Activated naive CD4-positive, alpha-beta T cell treated with Interleukin-2 at 50 U/mL for 16 hours (primary cell): ENCODE measurements around the gene BHLHA9.
A peak's percentile ranks its signal among the peaks of the same experiment; 100 is the strongest.
"Not testable (repeated sequence)": the region's sequence is repeated elsewhere in the genome, so short reads cannot be mapped to it uniquely, and the experiment has no call there.

Source experiments
- DNase-seq: peaks from one replicate; pipeline ENCODE4 v3.0.0-alpha.2; 2020

The BHLHA9 gene

DNA sequence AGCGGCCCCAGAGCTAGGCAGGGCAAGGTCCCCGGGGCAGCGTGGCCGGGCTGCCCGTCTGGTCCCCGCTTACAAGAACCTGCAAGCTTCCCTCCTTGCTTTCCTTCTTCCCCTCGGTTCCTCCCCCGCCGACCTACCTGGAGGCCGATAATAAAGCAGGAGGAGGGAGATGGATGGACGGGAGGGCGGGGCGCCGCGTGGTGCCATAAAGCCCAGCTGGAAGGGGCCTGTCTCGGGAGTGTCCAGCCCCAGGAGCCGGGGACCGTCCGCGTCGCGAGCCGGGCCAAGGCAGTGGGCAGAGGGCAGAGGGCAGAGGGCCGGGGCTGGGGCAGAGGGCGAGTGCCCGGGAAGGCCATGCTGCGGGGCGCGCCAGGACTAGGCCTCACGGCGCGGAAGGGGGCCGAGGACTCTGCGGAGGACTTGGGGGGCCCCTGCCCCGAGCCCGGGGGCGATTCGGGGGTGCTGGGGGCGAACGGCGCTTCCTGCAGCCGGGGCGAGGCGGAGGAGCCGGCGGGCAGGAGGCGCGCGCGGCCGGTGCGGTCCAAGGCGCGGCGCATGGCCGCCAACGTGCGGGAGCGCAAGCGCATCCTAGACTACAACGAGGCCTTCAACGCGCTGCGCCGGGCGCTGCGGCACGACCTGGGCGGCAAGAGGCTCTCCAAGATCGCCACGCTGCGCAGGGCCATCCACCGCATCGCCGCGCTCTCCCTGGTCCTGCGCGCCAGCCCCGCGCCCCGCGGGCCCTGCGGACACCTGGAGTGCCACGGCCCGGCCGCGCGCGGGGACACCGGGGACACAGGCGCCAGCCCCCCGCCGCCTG is at the start of gene BHLHA9:
BHLHA9 (plus strand) TSS at position 235 of the 820 bp plus-strand sequence; CDS start at position 355, 120 bp downstream.
- DNase-seq, result no peak

DNA sequence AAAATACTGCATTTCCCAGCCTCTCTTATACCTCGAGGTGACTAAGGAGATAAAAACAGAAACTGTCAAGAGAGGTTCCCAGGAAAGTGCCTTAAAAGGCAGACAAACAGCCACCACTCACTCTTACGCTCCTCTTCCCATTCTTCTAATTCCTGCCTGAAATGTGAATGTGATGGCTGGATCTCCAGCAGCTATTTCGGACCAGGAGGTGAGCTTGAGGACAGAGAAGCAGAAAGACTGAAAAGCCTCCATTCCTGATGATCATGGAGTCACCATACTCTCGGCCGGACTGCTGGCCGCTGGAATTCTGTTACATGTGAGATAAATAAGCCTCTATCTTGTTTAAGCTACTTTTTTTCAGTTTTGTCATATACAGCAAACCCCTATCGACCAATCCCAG is 49.0 kb upstream of the BHLHA9 start:
- no peak for DNase-seq

DNA sequence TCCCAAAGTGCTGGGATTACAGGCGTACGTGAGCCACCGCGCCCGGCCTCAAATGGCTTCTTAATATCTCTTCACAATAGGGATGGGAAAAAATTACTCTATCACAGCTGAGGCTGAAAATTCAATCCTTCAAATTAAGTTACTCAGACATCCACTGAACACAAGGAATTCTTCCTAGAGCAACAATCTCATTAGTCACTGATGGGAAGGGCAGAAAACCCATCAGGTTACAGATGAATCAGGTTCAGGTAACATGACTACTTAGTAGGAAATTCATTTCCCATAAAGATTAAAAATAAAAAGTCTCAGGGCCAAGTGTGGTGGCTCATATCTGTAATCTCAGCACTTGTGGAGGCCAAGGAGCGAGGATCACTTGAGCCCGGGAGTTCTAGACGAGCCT is 47.9 kb upstream of the BHLHA9 start:
- no peak for DNase-seq

DNA sequence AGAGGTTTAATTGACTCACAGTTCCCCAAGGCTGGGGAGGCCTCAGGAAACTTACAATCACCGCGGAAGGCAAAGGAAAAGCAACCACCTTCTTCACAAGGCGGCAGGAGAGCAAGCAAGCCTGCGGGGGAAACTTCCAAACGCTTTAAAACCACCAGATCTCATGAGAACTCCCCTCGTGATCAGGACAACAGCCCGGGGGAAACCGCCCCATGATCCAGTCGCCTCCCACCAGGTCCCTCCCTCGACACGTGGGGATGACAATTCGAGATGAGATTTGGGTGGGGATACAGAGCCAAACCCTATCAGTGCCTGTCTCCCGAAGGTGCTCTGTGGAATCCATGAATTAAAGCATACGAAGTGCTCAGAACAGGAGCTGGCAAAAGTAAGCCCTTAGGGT is 46.6 kb upstream of the BHLHA9 start:
- no peak for DNase-seq

DNA sequence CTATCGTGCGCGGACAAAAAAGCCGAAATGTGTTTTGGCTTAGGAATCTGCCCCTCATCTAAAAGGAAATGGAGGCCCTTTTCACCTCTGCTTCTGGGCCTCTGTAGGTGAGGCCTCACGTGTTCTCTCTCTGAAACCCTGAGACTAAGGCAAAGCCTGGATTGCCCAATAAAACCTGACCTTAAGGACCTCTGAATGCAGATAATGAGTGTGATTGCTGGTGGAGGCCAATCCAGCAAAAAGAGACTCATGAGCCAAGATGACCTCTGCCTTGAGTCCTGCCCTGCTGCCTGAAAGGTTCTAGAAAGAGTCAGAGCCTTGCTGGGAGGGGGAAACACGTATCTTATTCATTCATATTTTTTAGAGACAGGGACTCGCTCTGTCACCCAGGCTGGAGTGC is 45.9 kb upstream of the BHLHA9 start:
- DNase-seq, result no peak

DNA sequence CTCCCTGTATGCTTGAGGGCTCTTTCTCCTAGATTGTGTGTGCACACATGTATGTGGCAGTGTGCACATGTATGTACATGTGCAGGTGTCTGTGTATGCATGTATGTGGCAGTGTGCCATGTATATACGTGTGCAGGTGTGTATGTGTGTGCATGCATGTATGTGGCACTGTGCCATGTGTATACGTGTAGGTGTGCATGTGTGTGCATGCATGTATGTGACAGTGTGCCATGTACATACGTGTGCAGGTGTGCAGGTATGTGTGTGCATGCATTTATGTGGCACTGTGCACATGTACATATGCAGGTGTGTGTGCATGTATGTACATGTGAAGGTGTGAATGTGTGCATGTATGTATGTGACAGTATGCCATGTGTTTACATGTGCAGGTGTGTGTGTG is 43.9 kb upstream of the BHLHA9 start:
- no peak for DNase-seq

DNA sequence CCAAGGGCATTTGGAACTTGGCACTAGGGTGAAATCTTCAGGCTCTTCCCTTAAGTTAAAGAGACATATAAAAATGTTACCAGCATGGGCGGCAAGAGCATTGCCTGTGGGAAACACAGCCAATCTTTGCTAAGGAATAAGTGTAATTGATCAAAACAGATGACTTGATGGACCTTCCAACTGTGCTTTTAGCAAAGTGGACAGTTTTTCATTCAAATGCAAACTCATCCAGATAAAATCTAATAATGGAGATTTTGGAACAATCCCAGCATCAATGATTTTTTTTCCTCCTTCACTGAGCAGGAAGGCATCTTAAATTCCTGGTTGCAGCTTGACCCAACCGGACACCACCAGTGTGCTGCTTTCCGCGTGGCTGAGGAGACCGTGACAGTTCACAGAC is 42.9 kb upstream of the BHLHA9 start:
- DNase-seq, result no peak

DNA sequence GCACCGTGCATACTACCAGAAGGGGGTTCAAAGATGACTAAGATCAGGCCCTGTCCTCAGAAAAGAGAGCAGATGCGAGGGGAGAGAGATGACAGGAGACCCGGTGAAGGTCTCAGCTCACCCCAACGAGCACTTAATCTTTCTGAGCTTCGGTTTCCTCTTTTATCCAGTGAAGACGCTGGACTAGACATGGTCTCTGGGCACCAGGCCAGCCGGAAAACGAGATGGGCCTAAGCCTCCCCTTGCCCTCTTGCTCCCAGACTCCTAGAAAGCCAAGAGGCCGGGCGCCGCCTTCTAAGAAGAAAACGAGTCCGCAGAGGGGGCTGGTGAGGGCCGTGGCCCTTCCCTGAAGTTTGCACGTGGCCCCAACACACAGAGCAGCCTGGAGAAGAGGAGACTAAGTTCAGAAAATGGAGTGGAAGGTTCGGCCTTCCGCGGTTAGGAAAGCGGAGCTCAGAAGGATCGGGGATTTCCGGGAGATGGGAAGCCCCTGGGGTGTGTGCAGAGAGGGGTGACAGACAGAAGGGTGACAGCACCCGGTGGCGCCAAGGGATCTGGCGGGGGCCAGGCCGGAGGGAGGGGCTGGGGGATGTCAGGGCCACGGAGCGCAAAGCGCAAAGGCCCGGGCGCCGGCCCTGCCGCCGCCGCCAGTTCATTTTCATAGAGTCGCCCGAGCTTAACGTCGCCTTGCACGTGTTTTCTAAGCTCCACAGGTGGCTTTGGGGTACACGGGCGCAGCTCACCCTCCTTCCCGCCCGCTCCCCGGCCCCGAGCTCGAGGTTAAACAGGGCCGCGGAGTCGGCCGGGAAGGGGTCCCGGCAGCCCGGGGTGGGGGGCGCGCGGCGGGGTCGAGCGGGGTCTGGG is 42.1 kb upstream of the BHLHA9 start:
- DNase-seq, result peak; percentile 13

DNA sequence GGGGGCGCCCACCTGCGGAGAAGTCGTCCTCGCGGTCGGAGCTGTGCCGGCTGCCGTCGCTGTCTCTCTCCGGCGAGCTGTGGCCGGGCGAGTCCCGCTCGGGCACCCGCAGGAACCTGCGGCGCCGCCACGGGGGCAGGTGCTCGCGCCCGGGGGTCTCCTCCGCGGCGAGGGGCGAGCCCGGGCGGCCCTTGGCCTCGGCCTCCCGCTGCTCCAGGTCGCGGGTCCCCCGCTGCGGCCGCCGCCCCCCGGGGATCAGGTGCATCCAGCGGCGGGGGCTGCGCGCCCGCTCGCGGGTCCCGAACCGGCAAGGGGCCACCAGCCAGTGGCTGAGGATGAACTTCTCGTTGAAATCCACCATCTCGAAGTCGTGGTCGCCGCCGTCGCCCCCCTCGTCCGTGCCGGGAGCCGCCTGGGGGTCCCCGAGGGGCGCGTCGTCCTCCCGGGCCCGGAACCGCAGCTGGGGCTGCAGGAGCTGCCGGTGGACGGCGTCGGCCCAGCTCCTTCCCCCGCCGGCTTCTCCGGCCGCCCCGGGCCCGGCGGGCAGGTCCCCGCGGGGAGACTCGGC is 41.4 kb upstream of the BHLHA9 start:
- no peak for DNase-seq

DNA sequence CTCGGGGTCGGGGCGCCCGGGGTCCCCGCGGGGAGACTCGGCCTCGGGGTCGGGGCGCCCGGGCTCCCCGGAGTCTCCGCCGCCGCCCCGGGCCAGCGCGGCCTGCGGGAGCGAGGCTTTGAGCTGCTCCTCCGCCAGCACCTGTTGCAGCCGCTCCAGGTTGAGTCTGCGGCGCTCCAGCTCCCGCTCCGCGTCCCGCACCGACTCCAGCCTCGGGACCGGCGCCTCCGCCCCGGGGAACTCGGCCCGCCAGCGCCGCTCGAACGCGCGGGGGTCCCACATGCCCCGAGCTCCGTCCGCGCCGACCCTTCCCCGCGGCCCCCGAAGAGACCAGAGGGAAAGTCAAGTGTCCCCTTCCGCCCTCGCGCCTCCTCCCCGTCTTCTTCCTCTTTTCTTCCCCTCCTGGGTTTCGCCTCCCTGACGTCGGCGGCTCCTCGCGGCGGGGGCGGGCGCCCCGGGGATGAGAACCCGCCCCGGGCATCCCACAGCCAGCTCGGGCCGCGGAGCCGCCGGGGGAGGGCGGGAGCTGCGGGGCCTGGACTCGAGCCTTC is 40.8 kb upstream of the BHLHA9 start:
- peak; percentile 39 for DNase-seq

DNA sequence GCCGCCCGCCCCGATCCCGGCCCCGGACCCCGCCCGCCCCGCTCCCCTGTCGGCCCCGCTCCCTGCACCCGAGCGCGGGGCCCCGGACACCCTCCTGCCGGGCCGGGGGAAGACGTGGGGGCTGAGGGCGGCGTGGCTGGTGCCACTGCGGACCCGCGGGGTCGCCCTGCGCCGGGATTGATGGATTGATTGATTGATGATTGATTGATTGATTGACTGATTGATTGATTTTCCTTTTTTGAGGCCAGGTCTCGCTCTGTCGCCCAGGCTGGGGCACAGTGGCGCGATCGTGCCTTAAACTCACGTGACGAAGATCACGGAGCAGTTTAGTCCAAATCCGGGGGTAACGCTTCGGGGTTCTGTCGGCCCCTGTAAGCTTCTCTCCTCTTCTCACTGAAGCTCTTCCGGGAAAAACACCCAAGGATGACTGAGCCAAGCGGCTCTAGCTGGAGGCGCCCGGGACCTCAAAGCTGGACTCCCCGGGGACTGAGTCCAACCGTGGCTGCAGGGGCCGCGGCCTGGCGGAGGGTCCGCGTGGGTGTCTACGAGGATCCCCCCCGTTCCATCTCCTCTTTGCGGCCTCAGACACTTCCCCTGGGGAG is 40.2 kb upstream of the BHLHA9 start:
- DNase-seq, result no peak

DNA sequence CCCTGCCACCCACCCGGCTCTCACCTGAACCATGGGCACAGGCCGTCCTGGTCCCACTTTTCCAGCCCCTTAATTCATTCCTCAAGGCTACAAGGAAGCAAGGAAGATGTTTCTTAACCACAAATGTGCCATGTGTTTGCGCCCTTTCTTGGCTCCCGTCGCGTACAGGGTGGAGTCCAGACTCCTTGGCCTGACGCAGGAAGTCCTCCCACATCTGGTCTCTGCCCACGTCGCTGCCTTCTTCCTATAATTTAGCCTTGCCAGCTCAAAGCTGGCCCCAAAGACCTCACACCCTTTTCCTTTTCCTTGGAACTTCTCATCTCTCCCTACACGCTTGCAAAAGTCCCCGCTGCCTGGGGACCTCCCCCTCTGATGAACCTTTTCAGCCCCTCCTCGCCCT is 38.8 kb upstream of the BHLHA9 start:
- no peak for DNase-seq

DNA sequence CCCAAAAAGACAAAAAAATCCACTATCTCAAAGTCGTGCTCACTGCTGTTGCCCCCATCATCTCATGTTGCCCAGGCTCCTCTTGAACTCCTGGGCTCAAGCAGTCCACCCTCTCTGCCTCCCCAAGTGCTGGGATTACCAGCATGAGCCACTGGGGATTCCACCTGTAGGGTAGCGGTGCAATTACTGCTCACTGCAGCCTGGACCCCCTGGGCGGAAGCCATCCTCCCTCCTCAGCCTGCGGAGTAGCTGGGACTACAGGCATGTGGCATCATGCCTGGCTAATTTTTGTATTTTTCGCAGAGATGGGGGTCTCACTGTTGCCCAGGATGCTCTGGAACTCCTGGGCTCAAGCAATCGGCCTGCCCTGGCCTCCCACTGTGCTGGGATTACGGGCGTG is 37.9 kb upstream of the BHLHA9 start:
- DNase-seq, result no peak

DNA sequence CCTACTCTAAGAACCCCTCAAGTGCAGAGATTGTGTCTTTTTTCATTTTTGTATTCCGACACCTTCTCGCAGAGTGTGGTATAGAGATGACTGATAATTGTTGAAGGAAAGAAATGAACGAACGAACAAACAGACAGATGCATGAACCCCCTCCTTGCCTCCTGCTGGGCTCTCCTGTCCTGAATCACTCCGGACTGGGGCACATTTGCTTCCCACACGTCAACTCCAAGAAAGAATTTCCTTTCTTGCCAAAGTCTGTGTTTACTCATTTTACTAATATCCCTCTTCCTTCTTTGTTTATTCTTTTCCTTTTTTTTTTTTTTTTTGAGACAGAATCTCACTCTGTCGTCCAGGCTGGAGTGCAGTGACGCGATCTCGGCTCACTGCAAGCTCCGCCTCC is 37.5 kb upstream of the BHLHA9 start:
- no peak for DNase-seq

DNA sequence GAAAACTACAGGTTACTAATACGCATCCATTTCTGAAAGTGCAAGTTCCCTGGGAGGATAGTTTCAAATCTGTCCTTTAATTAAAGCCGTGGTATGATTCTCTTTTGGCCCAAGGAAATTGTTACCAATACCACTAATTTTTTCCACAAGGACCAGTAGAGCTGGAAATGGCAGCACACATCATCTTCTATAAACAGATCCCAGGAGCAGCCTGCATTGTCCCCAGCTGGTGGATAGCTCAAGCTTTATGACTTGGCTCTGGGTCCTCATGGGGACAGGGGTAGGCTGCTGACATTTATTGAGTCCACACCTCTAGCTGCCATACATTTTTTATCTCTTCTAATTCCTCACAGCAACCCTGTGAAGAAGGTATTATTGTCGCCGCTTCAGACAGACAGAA is 35.8 kb upstream of the BHLHA9 start:
- DNase-seq, result no peak

DNA sequence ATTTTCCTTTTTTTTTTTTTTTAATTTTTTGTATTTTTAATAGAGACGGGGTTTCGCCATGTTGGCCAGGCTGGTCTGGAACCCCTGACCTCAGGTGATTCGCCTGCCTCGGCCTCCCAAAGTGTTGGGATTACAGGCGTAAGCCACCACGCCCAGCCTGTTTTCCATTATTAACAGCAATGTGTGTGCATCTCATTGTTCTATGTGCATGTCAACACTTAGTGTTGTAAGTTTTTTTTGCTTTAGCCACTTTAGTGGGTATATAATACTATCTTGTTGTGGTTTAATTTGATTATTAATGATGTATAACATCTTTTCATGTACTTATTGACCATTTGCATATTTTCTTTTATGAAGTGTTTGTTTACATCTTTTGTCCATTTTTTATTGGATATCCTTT is 32.8 kb upstream of the BHLHA9 start:
- DNase-seq, result no peak

DNA sequence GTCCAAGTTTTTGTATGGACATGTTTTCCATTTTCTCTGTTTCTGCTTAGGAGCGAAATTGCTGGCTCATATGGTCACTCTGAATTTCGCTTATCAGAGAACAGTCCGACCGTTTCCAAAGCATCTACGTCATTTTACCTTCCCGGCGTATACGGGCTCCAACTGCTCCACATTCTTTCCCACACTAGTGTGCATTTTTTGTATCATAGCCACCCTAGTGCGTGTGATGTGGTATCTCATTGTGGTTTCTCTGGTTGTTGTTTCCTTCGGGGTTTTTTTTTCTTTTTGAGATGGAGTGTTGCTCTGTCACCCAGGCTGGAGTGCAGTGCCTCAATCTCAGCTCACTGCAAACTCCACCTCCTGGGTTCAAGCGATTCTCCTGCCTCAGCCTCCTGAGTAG is 31.0 kb upstream of the BHLHA9 start:
- DNase-seq, result no peak

DNA sequence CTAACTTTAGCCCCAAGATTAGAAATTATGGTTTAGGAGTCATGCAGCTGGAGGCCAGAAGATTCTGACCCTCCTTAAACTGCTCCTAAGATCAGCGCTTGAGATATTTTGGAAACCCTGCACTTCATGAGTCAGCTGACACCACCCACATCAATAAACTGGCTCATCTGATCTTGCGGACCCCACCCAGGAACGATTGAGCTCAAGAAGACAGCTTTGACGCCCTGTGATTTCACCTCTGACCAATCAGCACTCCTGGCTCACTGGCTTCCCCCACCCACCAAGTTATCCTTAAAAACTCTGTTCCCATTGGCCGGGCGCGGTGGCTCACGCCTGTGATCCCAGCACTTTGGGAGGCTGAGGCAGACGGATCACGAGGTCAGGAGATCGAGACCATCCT is 29.8 kb upstream of the BHLHA9 start:
- not testable (repeated sequence) for DNase-seq

DNA sequence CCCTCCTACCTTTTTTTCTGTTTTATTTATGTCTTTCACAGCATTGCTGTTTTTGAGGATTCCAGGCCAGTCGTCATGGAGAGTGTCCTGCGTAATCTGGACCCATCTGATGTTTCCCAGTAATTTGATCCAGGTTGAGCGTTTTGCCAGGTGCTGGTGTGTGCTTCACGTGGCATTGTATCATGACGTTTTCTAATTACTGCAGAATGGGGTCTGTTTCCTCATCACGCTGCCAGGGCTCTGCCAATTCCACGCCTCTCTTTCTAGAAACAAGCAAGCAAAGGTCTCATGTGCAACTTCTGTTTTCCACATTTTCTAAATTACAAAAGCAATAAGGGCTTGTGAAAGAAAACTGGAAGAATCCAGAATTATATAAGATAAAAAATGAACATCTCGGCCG is 28.3 kb upstream of the BHLHA9 start:
- no peak for DNase-seq

DNA sequence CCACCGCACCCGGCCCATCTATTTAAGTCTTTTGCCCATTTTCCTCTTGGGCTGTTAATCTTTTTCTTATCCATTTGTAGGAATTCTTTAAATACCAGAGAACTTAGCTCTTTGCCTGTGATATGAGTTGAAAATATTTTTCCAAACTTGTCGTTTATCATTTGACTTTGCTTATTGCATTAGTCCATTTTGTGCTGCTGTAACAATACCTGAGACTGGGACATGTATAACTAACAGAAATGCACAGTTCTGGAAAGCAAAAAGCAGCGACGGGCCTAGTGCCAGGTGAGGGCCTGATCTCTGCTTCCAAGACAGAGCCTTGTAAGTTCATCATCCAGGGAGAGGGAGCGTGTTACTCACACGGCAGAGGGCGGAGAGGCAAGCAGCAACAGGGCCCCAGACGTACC is 25.6 kb upstream of the BHLHA9 start:
- DNase-seq, result no peak

DNA sequence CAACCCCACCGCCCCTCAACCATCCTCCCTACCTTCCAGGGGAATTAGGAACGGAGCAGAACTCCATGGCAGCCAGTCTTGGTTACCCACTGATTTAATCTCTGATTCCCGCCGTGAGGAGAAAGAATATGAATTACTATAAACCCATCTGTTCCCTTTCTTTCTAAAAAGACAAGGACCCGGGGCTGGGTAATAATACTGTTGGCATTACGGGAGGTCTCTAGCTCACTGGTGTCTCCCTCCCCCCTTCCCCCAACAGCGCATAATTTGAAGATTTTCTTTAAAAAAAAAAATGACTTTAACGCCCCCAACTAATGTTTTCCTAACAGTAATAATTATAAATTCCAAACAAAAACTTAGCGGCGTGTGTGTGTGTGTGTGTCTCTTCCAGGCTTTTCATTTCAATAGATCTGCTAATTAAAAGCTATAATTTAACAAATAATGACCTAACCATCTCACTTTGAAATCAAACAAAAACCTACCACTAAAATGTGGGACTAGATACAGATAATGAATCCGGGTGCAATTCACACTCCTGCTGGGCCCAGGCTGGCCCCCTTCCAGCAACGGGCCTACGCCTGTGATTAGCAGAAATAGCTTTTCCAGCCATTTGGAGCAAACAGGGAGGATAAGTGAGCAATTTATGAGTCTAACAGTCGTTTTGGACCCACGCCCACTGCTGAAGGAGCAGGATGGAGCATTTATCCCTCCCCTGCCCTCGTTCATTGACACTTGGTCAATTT is 18.2 kb upstream of the BHLHA9 start:
- DNase-seq, result no peak

DNA sequence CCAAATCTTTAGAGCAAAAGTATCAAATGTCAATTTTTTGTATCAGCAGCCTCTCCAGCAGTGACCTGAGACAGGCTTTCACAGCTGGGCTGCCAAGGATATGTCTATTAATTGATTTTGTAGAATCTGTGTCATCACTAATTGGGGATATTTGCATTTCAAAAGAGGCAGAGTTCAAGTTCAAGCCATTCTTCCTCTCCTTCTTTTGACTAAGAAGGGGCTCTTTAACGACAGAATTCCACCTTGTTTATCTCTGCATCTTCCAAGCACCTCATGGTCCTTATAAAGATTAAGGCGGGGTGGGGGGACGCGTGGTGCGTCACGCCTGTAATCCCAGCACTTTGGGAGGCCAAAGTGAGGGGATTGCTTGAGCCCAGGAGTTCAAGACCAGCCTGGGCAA is 15.2 kb upstream of the BHLHA9 start:
- no peak for DNase-seq
